K562 (cell line): Measurements from ENCODE around the gene HK1. TPM values are rescaled to one million over a fixed set of nuclear protein-coding genes. Genes with fewer than 3 reads are reported as not detected.
A peak's percentile ranks its signal among the peaks of the same experiment; 100 is the strongest.

Source experiments
- BRD4 ChIP-seq: fragments of 200-600 bp; sonication (generic); IDR thresholded peaks from 2 replicates; pipeline ENCODE4 v1.6.1; 2017; ENCODE audit warnings: inconsistent platforms
- C11orf30 ChIP-seq: fragments of 450-650 bp; IDR thresholded peaks from 2 replicates; pipeline ENCODE4 v1.6.1; 2016; ENCODE audit warnings: low read depth, mild to moderate bottlenecking
- CEBPG ChIP-seq, 3 experiments: fragments of 200-800 bp in 1 of 3; sonication (Bioruptor generic) in 1 of 3; sonication (generic) in 1 of 3; formaldehyde crosslinking in 1 of 3; IDR thresholded peaks in 2 of 3; conservative IDR thresholded peaks in 1 of 3; 2 replicates each; pipeline versions ENCODE4 v1.6.1 to v1.8.0; 2016 to 2022; ENCODE audit warnings: missing compliant biosample characterization in 2 of 3, missing genetic modification characterization in 2 of 3, mild to moderate bottlenecking in 1 of 3, missing genetic modification reagents in 1 of 3
- CTBP1 ChIP-seq: fragments of 450-650 bp; IDR thresholded peaks from 2 replicates; pipeline ENCODE4 v1.6.1; 2016; ENCODE audit warnings: borderline replicate concordance
- CXXC5 ChIP-seq: fragments of 250-450 bp; sonication (Bioruptor Pico); IDR thresholded peaks from 2 replicates; pipeline ENCODE4 v1.8.0; 2022; ENCODE audit warnings: inconsistent platforms, mild to moderate bottlenecking, moderate library complexity
- DIDO1 ChIP-seq: fragments of 450-650 bp; IDR thresholded peaks from 2 replicates; pipeline ENCODE4 v1.6.1; 2016; ENCODE audit warnings: low read depth, missing biosample characterization, missing genetic modification characterization
- FOXP1 ChIP-seq: sonication (generic); formaldehyde crosslinking; IDR thresholded peaks from 2 replicates; pipeline ENCODE4 v1.8.0; 2022; ENCODE audit warnings: mild to moderate bottlenecking, missing genetic modification reagents
- L3MBTL2 ChIP-seq: fragments of 450-650 bp; IDR thresholded peaks from 2 replicates; pipeline ENCODE4 v1.6.1; 2016; ENCODE audit warnings: mild to moderate bottlenecking, moderate library complexity
- SLC30A9 ChIP-seq: fragments of 250-450 bp; sonication (Bioruptor Pico); IDR thresholded peaks from 2 replicates; pipeline ENCODE4 v1.8.0; 2022; ENCODE audit warnings: mild to moderate bottlenecking, moderate library complexity
- SMARCA4 ChIP-seq: fragments of 450-650 bp; IDR thresholded peaks from 2 replicates; pipeline ENCODE4 v1.6.1; 2016
- TCFL5 ChIP-seq: fragments of 250-450 bp; sonication (Bioruptor Pico); conservative IDR thresholded peaks from 2 replicates; pipeline ENCODE4 v1.6.1; 2021; ENCODE audit warnings: mild to moderate bottlenecking, moderate library complexity, matching md5 sums
- TEAD2 ChIP-seq: fragments of 450-650 bp; IDR thresholded peaks from 2 replicates; pipeline ENCODE4 v1.6.1; 2016; ENCODE audit warnings: missing genetic modification characterization, control low read depth, missing compliant biosample characterization
- ZNF134 ChIP-seq: fragments of 250-450 bp; sonication (Bioruptor Pico); conservative IDR thresholded peaks from 2 replicates; pipeline ENCODE4 v1.4.0; 2020
- ZNF175 ChIP-seq: fragments of 200-800 bp; sonication (Bioruptor generic); IDR thresholded peaks from 2 replicates; pipeline ENCODE4 v1.6.1; 2016; ENCODE audit warnings: low read depth, mild to moderate bottlenecking, missing genetic modification characterization, missing compliant biosample characterization
- ZNF57 ChIP-seq: fragments of 450-650 bp; formaldehyde crosslinking; IDR thresholded peaks from 2 replicates; pipeline ENCODE4 v1.4.0; 2020; ENCODE audit warnings: mild to moderate bottlenecking, moderate library complexity
- ZNF589 ChIP-seq: fragments of 200-800 bp; sonication (Bioruptor generic); IDR thresholded peaks from 2 replicates; pipeline ENCODE4 v1.6.1; 2016; ENCODE audit warnings: low read depth, missing genetic modification characterization, missing compliant biosample characterization
- polyA plus RNA-seq, 8 experiments: library from polyadenylated mRNA; depleted of rRNA in 4 of 8; stranded (reverse) in 5 of 8; unstranded in 3 of 8; fragments of >200 nt; fragmentation: Nextera tagmentation in 2 of 8; fragmentation: Illumina TruSeq in 1 of 8; extraction: Ambion mirVana in 2 of 8; extraction: Trizol in 1 of 8; gene quantifications; 2 replicates each; pipeline versions ENCODE4 v1.2.1 to v1.2.3, GENCODE V29; 2011 to 2014; ENCODE audit warnings: inconsistent platforms in 1 of 8, missing spikeins in 1 of 8
- total RNA-seq, 7 experiments: library from RNA; depleted of rRNA in 6 of 7; stranded (reverse); fragments of >200 nt in 6 of 7; fragmentation: Illumina TruSeq in 2 of 7; extraction: Trizol in 2 of 7; gene quantifications; 2 replicates each; pipeline versions ENCODE4 v1.2.1 to v1.2.3, GENCODE V29; 2011 to 2021; ENCODE audit warnings: low replicate concordance in 1 of 7
- TF ChIP-seq, protein P1 (sequence below): IDR thresholded peaks from 2 replicates; pipeline ENCODE4 v1.6.1; 2011; ENCODE audit not compliant: insufficient read length; ENCODE audit errors: extremely low read depth
- TF ChIP-seq, protein P2 (sequence below): fragments of 450-650 bp; formaldehyde crosslinking; IDR thresholded peaks from 2 replicates; pipeline ENCODE4 v1.4.0; 2020; ENCODE audit warnings: mild to moderate bottlenecking
- TF ChIP-seq, protein P3 (sequence below): IDR thresholded peaks from 3 replicates; pipeline ENCODE4 v1.6.1; 2011; ENCODE audit warnings: borderline replicate concordance, mild to moderate bottlenecking, moderate library complexity; ENCODE audit not compliant: insufficient read length; ENCODE audit errors: extremely low read depth
- TF ChIP-seq, protein P4 (sequence below): fragments of 250-450 bp; sonication (Bioruptor Pico); IDR thresholded peaks from 2 replicates; pipeline ENCODE4 v1.5.0; 2020; ENCODE audit warnings: mild to moderate bottlenecking, borderline replicate concordance
- TF ChIP-seq, protein P5 (sequence below): IDR thresholded peaks from 2 replicates; pipeline ENCODE4 v1.6.1; 2014; ENCODE audit warnings: antibody characterized with exemption

Gene HK1
- total and polyA plus RNA-seq, 9 of the 15 experiments (the other 6 are each of a cell fraction or from before 2014, with no cell fraction given), result 29.2 to 444 (median 193) TPM

DNA sequence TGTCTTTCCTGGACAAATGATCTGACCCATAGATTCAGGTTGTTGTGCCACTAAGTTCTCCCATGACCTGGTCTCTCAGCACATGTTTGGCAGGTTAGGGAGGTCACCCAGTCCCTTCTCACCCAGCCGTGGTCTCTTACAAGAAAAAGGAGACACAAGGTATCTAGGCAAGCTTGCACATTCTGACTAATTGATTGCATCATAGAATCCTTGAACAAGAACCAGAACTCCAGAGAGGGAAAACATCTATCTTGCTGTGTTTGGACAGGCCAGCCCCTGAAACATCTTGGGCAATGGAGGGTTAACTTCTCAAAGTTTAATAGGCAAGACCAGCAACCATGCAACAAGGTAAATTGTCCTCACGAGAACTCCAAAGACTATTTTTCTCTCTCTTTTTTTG is 8.5 kb upstream of the HK1 start (continued):
- TF ChIP-seq, protein P1, sequence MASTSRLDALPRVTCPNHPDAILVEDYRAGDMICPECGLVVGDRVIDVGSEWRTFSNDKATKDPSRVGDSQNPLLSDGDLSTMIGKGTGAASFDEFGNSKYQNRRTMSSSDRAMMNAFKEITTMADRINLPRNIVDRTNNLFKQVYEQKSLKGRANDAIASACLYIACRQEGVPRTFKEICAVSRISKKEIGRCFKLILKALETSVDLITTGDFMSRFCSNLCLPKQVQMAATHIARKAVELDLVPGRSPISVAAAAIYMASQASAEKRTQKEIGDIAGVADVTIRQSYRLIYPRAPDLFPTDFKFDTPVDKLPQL, result no peak
- TF ChIP-seq SLC30A9 (CRISPR knock-in tag), result no peak
- no peak for TF ChIP-seq ZNF134 (CRISPR knock-in tag)
- TF ChIP-seq, protein P2, sequence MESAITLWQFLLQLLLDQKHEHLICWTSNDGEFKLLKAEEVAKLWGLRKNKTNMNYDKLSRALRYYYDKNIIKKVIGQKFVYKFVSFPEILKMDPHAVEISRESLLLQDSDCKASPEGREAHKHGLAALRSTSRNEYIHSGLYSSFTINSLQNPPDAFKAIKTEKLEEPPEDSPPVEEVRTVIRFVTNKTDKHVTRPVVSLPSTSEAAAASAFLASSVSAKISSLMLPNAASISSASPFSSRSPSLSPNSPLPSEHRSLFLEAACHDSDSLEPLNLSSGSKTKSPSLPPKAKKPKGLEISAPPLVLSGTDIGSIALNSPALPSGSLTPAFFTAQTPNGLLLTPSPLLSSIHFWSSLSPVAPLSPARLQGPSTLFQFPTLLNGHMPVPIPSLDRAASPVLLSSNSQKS, result no peak
- no peak for TF ChIP-seq TCFL5
- TF ChIP-seq SMARCA4, result no peak
- peak; percentile 92 for TF ChIP-seq CEBPG (CRISPR knock-in tag; IDR thresholded peaks at IDR 0.05)
- TF ChIP-seq CEBPG (tag; conservative IDR thresholded peaks at IDR 0.05 in 1 of 2, IDR thresholded peaks at IDR 0.05 in 1 of 2), result peak; percentile 84 to 99
- TF ChIP-seq C11orf30, result no peak
- TF ChIP-seq DIDO1 (tag), result no peak
- TF ChIP-seq TEAD2 (tag), result no peak
- TF ChIP-seq BRD4, result no peak
- no peak for TF ChIP-seq ZNF57 (CRISPR knock-in tag)
- TF ChIP-seq, protein P3, sequence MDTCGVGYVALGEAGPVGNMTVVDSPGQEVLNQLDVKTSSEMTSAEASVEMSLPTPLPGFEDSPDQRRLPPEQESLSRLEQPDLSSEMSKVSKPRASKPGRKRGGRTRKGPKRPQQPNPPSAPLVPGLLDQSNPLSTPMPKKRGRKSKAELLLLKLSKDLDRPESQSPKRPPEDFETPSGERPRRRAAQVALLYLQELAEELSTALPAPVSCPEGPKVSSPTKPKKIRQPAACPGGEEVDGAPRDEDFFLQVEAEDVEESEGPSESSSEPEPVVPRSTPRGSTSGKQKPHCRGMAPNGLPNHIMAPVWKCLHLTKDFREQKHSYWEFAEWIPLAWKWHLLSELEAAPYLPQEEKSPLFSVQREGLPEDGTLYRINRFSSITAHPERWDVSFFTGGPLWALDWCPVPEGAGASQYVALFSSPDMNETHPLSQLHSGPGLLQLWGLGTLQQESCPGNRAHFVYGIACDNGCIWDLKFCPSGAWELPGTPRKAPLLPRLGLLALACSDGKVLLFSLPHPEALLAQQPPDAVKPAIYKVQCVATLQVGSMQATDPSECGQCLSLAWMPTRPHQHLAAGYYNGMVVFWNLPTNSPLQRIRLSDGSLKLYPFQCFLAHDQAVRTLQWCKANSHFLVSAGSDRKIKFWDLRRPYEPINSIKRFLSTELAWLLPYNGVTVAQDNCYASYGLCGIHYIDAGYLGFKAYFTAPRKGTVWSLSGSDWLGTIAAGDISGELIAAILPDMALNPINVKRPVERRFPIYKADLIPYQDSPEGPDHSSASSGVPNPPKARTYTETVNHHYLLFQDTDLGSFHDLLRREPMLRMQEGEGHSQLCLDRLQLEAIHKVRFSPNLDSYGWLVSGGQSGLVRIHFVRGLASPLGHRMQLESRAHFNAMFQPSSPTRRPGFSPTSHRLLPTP, result no peak
- no peak for TF ChIP-seq FOXP1 (CRISPR knock-in tag)
- TF ChIP-seq, protein P4, sequence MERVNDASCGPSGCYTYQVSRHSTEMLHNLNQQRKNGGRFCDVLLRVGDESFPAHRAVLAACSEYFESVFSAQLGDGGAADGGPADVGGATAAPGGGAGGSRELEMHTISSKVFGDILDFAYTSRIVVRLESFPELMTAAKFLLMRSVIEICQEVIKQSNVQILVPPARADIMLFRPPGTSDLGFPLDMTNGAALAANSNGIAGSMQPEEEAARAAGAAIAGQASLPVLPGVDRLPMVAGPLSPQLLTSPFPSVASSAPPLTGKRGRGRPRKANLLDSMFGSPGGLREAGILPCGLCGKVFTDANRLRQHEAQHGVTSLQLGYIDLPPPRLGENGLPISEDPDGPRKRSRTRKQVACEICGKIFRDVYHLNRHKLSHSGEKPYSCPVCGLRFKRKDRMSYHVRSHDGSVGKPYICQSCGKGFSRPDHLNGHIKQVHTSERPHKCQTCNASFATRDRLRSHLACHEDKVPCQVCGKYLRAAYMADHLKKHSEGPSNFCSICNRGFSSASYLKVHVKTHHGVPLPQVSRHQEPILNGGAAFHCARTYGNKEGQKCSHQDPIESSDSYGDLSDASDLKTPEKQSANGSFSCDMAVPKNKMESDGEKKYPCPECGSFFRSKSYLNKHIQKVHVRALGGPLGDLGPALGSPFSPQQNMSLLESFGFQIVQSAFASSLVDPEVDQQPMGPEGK (CRISPR knock-in tag), result no peak
- TF ChIP-seq ZNF589 (CRISPR knock-in tag), result peak; percentile 59; the same call in 1 of the 2 replicates
- peak; percentile 56; the same call in 1 of the 2 replicates for TF ChIP-seq ZNF175
- no peak; the same call in 1 of the 2 replicates for TF ChIP-seq CXXC5 (CRISPR knock-in tag)
- 0 out of 2 replicates have a peak, but pooled peaks have one; percentile 12 for TF ChIP-seq L3MBTL2
- TF ChIP-seq, protein P5, sequence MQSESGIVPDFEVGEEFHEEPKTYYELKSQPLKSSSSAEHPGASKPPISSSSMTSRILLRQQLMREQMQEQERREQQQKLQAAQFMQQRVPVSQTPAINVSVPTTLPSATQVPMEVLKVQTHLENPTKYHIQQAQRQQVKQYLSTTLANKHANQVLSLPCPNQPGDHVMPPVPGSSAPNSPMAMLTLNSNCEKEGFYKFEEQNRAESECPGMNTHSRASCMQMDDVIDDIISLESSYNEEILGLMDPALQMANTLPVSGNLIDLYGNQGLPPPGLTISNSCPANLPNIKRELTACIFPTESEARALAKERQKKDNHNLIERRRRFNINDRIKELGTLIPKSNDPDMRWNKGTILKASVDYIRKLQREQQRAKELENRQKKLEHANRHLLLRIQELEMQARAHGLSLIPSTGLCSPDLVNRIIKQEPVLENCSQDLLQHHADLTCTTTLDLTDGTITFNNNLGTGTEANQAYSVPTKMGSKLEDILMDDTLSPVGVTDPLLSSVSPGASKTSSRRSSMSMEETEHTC, result no peak
- TF ChIP-seq CTBP1, result 0 out of 2 replicates have a peak, but pooled peaks have one; percentile 42
